Bronchial epithelial cell (primary cell): ENCODE data around the gene SAFB. TPM values are rescaled to one million over a fixed set of nuclear protein-coding genes. Genes with fewer than 3 reads are reported as not detected.

Source experiments
- DNase-seq: peaks from one replicate; pipeline ENCODE4 v3.0.0-alpha.2; 2010; ENCODE audit warnings: low read depth
- FAIRE-seq: peaks from 2 replicates; lab custom pipeline; 2011; peaks lifted over from hg19 to GRCh38; lab: Jason Lieb, UNC
- H3K27me3 ChIP-seq: 2 replicates; pipeline ENCODE4 v1.5.1; 2011; ENCODE audit warnings: low read length; ENCODE audit not compliant: control insufficient read depth, insufficient read depth
- H3K36me3 ChIP-seq: 2 replicates; pipeline ENCODE4 v1.5.1; 2011; ENCODE audit warnings: low read length; ENCODE audit not compliant: control insufficient read depth, insufficient read depth
- H3K4me3 ChIP-seq: 2 replicates; pipeline ENCODE4 v1.5.1; 2011; ENCODE audit warnings: mild to moderate bottlenecking, low read depth, low read length, control low read depth
- total RNA-seq: library from RNA; depleted of rRNA; stranded (reverse); fragments of >200 nt; gene quantifications from 2 replicates; pipeline ENCODE4 v1.2.1, GENCODE V29; 2014
- TF ChIP-seq, protein P1 (sequence below): IDR thresholded peaks from 2 replicates; pipeline ENCODE4 v1.5.1; 2011; ENCODE audit warnings: mild to moderate bottlenecking, moderate library complexity, low read length, control low read depth, inconsistent platforms; ENCODE audit not compliant: insufficient read depth, severe bottlenecking

SAFB gene
- total RNA-seq, 1 donor from 2014 or later: 44.0 TPM

GRCh38 chr19:5651361-5651760 is 28.5 kb downstream of the SAFB start:
- Histone ChIP-seq H3K27me3 (no peaks in the 10 kb centered on the region), H3K4me3 (no peak overlapping the region), H3K36me3 (peaks cover 41% of the 10 kb centered on the region)
- no peak for DNase-seq
- TF ChIP-seq, protein P1, sequence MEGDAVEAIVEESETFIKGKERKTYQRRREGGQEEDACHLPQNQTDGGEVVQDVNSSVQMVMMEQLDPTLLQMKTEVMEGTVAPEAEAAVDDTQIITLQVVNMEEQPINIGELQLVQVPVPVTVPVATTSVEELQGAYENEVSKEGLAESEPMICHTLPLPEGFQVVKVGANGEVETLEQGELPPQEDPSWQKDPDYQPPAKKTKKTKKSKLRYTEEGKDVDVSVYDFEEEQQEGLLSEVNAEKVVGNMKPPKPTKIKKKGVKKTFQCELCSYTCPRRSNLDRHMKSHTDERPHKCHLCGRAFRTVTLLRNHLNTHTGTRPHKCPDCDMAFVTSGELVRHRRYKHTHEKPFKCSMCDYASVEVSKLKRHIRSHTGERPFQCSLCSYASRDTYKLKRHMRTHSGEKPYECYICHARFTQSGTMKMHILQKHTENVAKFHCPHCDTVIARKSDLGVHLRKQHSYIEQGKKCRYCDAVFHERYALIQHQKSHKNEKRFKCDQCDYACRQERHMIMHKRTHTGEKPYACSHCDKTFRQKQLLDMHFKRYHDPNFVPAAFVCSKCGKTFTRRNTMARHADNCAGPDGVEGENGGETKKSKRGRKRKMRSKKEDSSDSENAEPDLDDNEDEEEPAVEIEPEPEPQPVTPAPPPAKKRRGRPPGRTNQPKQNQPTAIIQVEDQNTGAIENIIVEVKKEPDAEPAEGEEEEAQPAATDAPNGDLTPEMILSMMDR: no peak
- FAIRE-seq: no peak

GRCh38 chr19:5652261-5652660 is 29.4 kb downstream of the SAFB start:
- no peak for DNase-seq
- no peak for FAIRE-seq
- Histone ChIP-seq H3K36me3 (peaks cover 37% of the 10 kb centered on the region), H3K4me3 (no peak overlapping the region), H3K27me3 (no peaks in the 10 kb centered on the region)
- TF ChIP-seq, protein P1: no peak

- TF ChIP-seq, protein P1: no peak
- FAIRE-seq: no peak
- H3K36me3 ChIP-seq: peaks cover 37% of the 10 kb centered on the region
- no peak for DNase-seq
- H3K27me3 ChIP-seq: no peaks in the 10 kb centered on the region
- H3K4me3 ChIP-seq: no peak overlapping the region
These were observed 32.0 kb downstream of the SAFB start for GRCh38 chr19:5654931-5655330.

DNA sequence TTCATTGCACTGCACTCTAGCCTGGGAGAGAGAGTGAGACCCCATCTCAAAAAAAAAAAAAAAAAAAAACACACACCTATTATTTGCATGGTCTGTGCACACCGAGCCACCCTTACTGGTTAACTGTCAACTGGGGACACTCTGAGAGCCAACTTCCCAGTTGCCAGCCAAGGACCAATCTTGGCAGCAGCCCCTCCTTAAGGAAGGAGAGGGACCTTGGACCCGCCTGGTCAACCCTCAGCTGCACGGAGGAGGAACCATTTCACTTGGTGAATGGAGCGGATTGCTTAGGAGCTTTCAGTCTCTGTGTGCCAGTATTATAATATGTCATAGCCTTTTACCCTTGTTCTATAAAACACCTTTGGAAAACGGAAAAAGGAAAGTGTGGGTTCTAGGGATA is 32.5 kb downstream of the SAFB start:
- H3K27me3 ChIP-seq: no peaks in the 10 kb centered on the region
- peaks cover 37% of the 10 kb centered on the region for H3K36me3 ChIP-seq
- FAIRE-seq: no peak
- TF ChIP-seq, protein P1: no peak
- H3K4me3 ChIP-seq: no peak overlapping the region
- DNase-seq: no peak

- DNase-seq (no peak), FAIRE-seq (no peak)
- TF ChIP-seq, protein P1: no peak
- Histone ChIP-seq H3K27me3 (no peaks in the 10 kb centered on the region), H3K4me3 (no peak overlapping the region), H3K36me3 (peaks cover 22% of the 10 kb centered on the region)
These were observed 38.6 kb downstream of the SAFB start for GRCh38 chr19:5661483-5661882.

- Histone ChIP-seq H3K36me3 (peaks cover 24% of the 10 kb centered on the region), H3K4me3 (no peak overlapping the region), H3K27me3 (no peaks in the 10 kb centered on the region)
- DNase-seq: no peak
- FAIRE-seq: no peak
- TF ChIP-seq, protein P1: no peak
These were observed 41.0 kb downstream of the SAFB start for GRCh38 chr19:5663904-5664303.
